SK-N-MC (cell line): ENCODE results near the gene ARHGEF7.

ENCODE experiments used
- EZH2 ChIP-seq: fragments of 200-600 bp; sonication (generic); IDR thresholded peaks from one replicate; pipeline ENCODE4 v1.6.1; 2017; ENCODE audit warnings: antibody characterized with exemption
- POLR2AphosphoS5 ChIP-seq: IDR thresholded peaks from 2 replicates; pipeline ENCODE4 v1.6.1; 2012; ENCODE audit warnings: mild to moderate bottlenecking, low read depth, low read length, borderline replicate concordance

DNA sequence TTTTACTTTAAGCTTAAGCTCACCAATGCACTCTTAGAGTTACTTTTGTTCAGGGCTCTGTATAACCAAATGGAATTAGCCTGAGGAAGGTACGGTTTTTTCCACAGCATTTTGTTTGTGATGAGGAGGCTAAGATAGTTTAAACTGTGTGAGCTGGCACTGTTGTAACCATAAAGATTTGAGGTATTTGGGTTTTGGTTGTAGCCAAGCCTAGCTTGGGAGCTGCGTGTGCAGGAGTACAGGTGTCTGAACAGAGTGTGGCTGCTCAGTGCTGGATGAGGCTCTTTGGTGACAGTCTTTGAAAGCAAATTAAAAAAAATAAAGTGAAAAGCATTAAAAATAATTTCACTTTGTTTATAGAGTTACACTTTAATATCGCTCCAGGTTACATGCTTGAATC lies 56.0 kb downstream of the ARHGEF7 start:
- TF ChIP-seq EZH2, result no peak
- no peak for TF ChIP-seq POLR2AphosphoS5
